HG03575 (cell line): ENCODE measurements around the gene TRIM17.

Experiments used
- ATAC-seq: cut with Tn5 transposase; IDR thresholded peaks from one replicate; pipeline ENCODE4 v1.9.1; 2021; ENCODE audit not compliant: unreplicated experiment, insufficient number of reproducible peaks, low FRiP score; ENCODE audit errors: extremely low read depth

The TRIM17 gene

GRCh38 chr1:228393268-228393701, 23.4 kb downstream of the TRIM17 start:
- ATAC-seq: no peak

GRCh38 chr1:228392111-228392936, 24.3 kb downstream of the TRIM17 start:
- no peak for ATAC-seq

- ATAC-seq: no peak
Measured at GRCh38 chr1:228391411-228392020, 25.1 kb downstream of the TRIM17 start.

- no peak for ATAC-seq
Measured at GRCh38 chr1:228390649-228391048, 26.0 kb downstream of the TRIM17 start.

- ATAC-seq: no peak
Measured at GRCh38 chr1:228387321-228387720, 29.3 kb downstream of the TRIM17 start.

- no peak for ATAC-seq
Measured at GRCh38 chr1:228385232-228385631, 31.4 kb downstream of the TRIM17 start.

GRCh38 chr1:228383773-228384172, 32.9 kb downstream of the TRIM17 start:
- ATAC-seq: no peak

GRCh38 chr1:228381356-228381755, 35.3 kb downstream of the TRIM17 start:
- no peak for ATAC-seq

- ATAC-seq: no peak
Measured at GRCh38 chr1:228379666-228380065, 37.0 kb downstream of the TRIM17 start.

- no peak for ATAC-seq
Measured at GRCh38 chr1:228378873-228379460, 37.7 kb downstream of the TRIM17 start.

GRCh38 chr1:228378090-228378872, 38.4 kb downstream of the TRIM17 start:
- ATAC-seq: no peak

GRCh38 chr1:228377664-228378089, 39.0 kb downstream of the TRIM17 start:
- ATAC-seq: no peak

- ATAC-seq: no peak
Measured at GRCh38 chr1:228376651-228377631, 39.7 kb downstream of the TRIM17 start.

GRCh38 chr1:228376262-228376628, 40.4 kb downstream of the TRIM17 start:
- ATAC-seq: no peak

- no peak for ATAC-seq
Measured at GRCh38 chr1:228375578-228376261, 40.9 kb downstream of the TRIM17 start.

GRCh38 chr1:228374711-228375577, 41.7 kb downstream of the TRIM17 start:
- ATAC-seq: no peak
